HG03520 (cell line): ENCODE data around the gene PKP1.

ENCODE experiments used
- ATAC-seq: cut with Tn5 transposase; IDR thresholded peaks from one replicate; pipeline ENCODE4 v1.9.1; 2021; ENCODE audit warnings: mild to moderate bottlenecking, moderate library complexity; ENCODE audit not compliant: unreplicated experiment

PKP1 gene

DNA sequence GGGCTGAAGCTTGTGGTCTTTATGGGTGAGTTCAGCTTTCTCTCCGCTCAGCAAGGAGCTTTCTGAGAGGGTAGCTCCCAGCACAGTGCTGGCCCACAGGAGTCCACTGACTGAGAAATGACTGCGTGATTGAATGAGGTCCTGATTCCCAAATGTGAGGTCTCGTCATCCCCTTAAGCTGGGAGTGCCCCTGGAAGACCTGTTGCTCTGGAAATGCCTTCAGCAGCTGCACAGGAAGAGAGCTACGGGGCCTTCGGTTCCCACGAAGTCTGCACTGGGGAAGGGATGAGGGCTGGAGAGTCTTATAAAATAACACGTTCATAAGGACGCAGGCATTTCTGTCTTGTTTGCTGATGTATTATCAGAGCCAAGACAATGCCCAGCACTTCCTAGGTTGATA is 80.2 kb downstream of the PKP1 start:
- ATAC-seq, result no peak

DNA sequence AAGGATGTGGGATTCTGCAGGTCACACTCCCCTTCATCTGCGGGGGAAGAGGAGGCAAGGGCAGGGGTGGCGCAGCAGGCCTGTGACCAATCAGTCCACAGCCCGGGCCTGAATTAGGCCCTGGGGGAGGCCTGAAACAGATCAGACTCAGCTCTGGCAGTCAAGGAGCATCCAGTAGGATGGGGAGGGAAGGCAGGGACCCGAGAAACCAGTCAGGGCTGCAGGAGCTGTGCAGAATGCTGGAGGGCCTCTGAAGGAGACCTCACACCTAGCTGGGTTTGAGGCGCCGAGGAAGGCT is 81.5 kb downstream of the PKP1 start:
- no peak for ATAC-seq

DNA sequence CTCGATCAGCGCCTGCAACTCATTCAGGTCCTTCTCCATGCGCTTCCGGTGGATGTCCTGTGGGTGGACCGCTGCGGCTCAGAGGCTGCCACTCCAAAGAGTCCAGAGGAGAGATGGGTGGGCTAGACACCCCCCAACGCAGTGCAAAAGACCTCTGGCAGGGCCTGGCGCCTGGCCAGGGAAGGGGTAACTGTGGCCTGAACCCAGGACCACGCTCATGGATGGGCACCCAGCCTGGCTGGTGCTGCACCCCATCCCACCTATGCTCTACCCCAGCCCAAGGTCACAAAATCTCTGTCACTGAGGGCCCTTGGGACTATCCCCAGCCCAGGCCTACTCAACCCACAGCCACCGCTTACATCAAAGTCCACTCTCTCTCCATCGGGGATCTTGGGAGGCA is 81.9 kb downstream of the PKP1 start:
- no peak for ATAC-seq

DNA sequence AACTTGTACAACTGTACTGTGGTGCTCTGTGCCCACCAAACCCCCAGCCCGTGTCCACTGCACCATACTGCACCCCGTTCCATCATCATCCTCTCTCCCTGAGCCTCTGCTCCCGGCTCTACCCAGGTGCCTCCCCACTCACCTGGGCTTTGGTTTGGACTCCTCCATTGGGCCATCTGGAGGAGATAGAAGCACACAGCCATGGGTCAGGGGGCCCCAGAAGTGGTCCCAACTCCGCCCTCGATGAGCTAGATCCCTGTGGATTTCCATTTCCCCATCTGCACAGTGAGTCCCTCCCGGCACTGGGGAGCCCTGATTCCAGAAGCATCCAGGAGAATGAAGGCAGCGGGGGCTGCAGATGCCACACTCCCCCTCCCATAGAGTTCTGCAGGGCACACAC is 83.4 kb downstream of the PKP1 start:
- no peak for ATAC-seq

DNA sequence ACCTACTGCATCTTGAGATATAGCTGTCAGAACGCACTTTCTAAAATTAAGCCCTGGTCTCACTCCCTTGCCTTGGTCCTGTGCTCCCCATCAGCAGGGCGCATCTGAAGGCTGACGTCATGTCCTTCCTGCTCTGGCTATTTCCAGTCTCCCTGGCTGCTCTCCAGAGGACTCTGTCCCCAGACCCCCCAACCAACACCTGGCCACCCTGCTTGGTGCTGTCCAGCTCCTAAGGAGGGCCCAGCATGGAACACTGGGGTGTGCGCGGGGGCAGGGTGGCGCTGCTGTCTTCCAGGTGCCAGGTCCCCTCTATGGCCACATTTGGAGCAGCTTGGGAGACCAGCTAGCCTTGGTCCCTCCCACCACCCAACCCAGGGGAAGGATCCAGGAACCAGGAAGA is 85.9 kb downstream of the PKP1 start:
- ATAC-seq, result no peak

DNA sequence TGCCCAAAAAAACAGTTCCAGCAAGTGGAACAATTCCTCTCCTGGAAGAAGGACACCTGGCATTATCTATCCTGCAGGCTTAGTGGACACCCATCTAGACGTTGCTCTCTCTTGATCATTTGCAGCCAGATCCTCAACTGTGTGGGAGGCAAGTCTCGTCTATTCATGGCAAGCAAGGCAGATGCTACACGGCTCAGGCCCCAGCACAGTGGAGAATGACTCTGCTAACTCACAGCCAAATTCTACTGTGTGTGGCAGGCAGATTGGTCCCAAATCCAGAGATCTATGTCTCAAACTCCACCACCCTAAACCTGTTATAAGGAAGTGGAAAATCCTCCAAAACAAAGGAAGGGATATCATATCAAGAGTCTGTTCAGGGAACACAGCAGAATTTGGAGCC is 87.2 kb downstream of the PKP1 start:
- no peak for ATAC-seq

DNA sequence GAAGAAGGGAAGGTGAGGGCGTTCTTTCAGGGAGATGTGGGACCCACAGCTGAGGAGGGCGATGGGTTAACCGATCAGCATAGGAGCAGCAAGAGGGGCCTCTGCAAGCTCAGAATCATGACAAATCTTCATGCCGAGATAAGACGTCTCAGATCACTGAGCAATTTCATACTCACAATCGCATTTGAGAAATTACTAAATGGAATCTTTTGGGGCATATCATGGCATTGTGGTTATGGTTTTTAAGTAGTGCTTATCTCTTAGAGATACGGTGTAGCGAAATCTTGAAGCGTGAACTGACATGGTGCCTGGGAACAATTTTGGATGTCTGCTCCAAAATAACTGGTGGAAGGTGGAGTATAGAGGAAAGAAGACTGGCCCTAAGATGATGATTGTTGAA is 88.0 kb downstream of the PKP1 start:
- no peak for ATAC-seq

DNA sequence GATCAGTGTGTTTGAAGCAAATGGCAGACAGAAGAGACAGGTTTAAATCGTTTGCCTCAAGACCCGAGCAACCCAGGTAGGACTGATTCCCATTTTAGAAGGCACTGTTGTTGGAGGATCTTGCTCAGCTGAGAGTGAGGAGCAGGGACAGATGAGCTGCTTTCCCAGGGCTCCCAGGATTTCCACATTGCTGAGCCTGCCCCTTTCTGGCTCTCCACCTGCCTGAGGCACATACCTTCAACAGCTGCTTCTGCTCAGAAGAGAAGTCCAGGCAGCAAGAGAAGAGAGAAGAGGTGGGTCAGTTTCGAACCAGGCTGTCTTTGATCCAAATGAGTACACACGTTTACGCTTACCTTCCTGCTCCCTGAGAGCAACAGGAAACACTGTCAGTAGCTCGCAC is 88.5 kb downstream of the PKP1 start:
- ATAC-seq, result no peak

DNA sequence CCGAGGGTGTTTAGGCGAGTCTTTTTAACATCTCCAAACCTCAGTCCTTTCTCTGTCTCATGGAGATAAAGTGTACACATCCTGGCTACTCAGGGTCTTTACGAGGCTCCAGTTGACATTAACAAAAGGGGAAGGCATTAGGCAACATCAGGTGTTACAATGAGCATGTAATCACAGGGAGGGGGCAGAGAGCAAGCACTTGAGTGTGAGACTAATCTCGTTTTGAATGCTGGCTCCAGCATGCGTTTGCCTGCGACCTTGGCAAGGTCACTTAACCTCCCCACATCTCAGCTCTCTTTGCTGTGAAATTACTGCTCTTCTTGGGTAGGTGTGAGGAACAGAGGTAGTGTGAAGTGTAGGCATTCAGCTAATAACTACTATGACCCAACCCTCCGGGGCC is 91.1 kb downstream of the PKP1 start:
- no peak for ATAC-seq

DNA sequence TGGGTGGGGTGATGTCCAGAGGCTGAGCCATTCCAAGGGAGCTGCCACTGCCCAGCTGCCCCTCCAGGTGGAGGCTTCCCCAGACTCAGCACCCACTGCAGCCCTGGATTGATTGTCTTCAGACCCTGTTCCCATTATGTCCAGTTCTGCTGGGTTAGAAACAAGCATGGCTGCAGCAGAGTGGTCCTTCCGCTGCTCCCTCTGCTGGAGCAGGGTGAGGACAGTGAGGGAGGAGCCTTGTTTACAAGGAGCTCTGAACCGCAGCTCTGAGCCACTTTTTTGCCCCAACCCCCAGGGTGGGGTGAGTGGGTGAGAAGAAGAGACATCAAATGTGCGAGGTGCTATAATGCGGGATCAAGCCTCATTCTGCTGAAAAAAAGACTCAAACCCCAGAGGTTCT is 91.9 kb downstream of the PKP1 start:
- no peak for ATAC-seq

DNA sequence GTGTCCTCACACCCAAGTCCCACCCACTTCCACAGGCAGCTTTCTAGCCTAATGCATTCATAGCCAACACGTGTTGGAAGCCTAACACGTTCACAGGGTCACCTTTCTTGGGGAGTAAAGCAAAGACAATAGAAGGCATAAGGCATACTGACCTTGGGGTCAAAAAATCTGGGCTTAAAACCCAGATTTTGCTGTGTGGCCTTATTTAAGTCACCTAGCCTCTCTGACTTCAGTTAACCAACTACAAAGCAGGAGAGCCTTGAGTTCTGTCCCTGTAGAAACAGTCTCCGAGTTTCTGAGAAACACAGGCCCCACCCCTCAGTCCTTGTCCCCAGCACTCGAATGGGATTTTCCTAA is 92.8 kb downstream of the PKP1 start:
- no peak for ATAC-seq

DNA sequence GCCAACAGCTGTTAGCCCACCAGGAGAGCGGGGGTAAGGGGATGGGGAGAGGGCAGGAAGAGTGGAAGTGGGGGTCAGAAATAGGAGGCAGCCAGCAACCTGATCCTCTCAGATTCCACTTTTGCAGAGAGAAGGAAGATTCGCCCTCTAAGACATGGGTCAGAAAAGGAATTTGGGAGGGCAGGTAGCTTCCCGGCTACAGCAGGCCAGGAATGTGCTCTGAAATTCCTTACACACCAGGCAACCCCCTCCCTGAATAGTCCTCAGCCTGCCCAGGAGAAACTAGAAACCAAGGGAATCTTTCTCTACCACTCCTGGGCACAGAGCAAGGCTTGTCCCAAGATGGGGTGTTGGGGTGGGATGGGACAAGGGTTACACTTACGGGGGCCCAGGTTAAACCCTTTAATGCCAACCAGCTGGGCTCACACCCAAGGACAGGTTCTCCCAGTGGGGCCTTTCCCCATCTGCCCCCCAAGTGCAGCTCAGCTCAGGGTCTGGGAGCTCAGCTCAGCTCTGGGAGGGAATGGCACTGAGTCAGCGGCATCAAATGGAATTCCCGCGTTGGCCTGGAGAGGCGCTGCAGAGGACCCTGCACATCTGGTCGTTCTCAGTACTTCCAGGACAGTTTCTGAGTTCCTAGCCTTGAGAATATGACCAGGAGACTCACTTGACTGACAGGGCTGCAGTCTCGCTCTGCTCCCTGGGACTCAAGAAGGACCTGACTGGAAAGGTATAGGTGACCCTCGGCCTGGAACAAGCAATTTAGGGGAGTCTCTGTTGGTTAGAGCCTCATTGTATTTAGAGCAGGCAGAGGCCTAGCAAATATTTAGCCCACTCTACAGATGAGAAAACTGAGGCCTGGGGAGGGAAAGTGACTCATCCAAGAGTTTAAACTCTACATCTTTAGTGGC is 93.4 kb downstream of the PKP1 start:
- no peak for ATAC-seq

DNA sequence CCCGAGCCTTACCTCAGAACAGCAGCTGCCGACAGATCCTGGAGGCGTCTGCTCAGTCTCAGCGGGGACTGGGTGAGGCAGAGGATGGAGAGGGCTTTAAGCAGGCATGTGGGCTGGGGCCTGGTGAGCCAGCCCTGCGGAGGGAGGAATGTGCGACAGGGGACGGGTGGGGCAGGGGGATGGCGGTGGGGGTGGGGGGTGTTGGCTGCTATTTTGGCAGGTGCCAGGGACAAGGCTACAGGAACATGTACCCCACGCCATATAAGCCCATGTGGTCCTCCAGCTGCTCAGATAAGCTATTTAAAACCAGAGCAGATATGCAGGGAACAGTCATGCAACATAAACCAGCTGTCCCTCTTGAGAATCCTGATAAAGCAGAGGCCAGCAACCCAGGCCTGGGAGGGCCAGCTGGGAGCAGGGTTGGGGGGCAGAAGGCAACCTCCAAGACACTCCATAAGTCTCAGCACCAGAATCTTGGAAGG is 94.3 kb downstream of the PKP1 start, which contains the start of gene TNNT2:
Gene TNNT2 (minus strand): TSS at position 70 of the 482 bp plus-strand sequence. CDS start 4,426 bp downstream, outside the sequence.
- no peak for ATAC-seq

DNA sequence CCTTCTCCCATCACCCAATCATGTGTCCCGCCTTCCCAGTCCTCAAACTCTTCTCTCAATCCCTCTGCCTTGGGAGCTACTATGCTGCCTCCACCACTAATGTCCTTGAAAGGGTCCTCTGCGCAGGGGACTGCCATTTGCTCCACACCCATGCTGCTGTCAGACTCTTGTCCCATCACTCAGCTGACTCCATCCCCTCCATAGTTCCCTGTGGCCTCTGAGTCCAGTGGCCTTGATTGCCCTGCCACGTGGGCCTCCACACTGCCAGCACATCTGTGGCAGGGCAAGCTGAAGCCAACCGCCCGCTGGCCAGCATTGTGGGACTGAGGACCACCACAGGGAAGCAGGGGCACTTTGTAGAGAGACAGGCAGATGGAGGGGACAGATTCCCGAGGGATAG is 95.5 kb downstream of the PKP1 start:
- no peak for ATAC-seq

DNA sequence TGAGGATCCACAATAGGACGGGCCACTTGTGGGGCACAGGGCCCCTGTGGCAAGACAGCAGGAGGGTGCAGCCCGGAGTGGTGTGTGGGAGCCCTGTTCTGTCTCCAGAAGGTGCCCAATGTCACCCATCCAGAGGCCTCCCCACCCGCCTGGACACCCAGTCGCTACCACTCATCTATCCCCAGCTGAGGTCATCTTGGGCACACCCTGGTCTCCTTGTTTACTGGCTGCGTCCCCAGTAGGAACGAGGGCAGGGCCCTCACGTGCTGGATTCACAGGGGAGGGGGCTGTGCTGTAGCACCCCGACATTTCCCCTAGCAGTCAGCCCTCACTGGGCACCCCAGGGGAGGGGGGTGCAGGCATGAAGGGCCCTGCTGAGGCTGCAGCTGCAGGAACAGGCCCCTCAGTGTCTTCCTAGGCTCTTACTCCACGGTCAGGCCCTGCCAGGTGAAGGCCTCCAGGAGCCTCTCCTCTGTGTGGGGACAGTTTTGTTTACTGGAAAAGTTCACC is 96.5 kb downstream of the PKP1 start:
- ATAC-seq, result no peak

DNA sequence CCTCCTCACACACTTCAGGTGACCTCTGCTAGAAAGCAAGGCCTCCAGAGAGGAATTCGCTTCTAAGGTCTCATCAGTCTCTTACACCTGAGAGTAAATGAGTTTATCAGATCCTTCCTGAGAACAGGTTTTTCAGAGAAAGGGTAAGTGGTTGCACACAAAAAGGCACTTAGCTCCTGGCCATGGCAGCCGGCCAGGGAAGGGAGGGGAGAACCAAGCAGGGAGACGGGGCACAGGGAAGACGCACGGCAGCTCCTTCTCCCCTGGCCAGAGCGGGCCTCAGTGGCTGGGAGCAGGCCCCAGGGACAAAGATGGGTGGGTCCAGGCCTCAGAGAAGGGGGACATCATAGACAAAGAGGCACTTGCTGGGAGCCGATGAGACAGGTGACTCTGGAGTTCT is 97.8 kb downstream of the PKP1 start:
- ATAC-seq, result no peak
